ENCODE results near the gene ELFN2. TPM values are rescaled to one million over a fixed set of nuclear protein-coding genes. Genes with fewer than 3 reads are reported as not detected.

ELFN2 gene
- total and polyA plus RNA-seq, 2 of the 13 experiments (the other 11 are each of a cell fraction or from before 2014, with no cell fraction given) = 0.01 TPM; not detected in 1

GRCh38 chr22:37454857-37455686 lies 27.8 kb upstream of the ELFN2 start (continued):
- TF ChIP-seq SALL1 (CRISPR knock-in tag; IDR thresholded peaks at IDR 0.05) (peak; percentile 85), TOE1 (CRISPR knock-in tag; IDR thresholded peaks at IDR 0.05) (no peak), CHD4 (IDR thresholded peaks at IDR 0.05; ENCODE audit: borderline replicate concordance, low read length) (peak; percentile 94), HNF4G (IDR thresholded peaks at IDR 0.05; ENCODE audit: borderline replicate concordance, low read depth, low read length) (no peak), HNF4G (CRISPR knock-in tag; IDR thresholded peaks at IDR 0.05; ENCODE audit: borderline replicate concordance, low read depth) (no peak), ZNF430 (CRISPR knock-in tag; IDR thresholded peaks at IDR 0.05) (0 out of 2 replicates have a peak, but pooled peaks have one; percentile 42), ZKSCAN5 (CRISPR knock-in tag; IDR thresholded peaks at IDR 0.05) (no peak), MIER3 (CRISPR knock-in tag; IDR thresholded peaks at IDR 0.05; ENCODE audit: borderline replicate concordance) (peak; percentile 66; the same call in 1 of the 2 replicates), IKZF4 (CRISPR knock-in tag; IDR thresholded peaks at IDR 0.05; ENCODE audit: borderline replicate concordance, low read depth, not compliant biosample characterization) (no peak), ZSCAN9 (CRISPR knock-in tag; IDR thresholded peaks at IDR 0.05; ENCODE audit: borderline replicate concordance) (peak; percentile 65; the same call in 1 of the 2 replicates), ZNF18 (CRISPR knock-in tag; IDR thresholded peaks at IDR 0.05; ENCODE audit: insufficient replicate concordance) (no peak), GLI4 (CRISPR knock-in tag; IDR thresholded peaks at IDR 0.05; ENCODE audit: borderline replicate concordance) (no peak), NFRKB (IDR thresholded peaks at IDR 0.05) (no peak), CHD2 (IDR thresholded peaks at IDR 0.05; ENCODE audit: low read depth, low read length) (no peak), ZNF335 (CRISPR knock-in tag; IDR thresholded peaks at IDR 0.05) (no peak), ZNF446 (CRISPR knock-in tag; IDR thresholded peaks at IDR 0.05) (no peak), JUND (CRISPR knock-in tag; IDR thresholded peaks at IDR 0.05) (peak; percentile 73), SMAD9 (CRISPR knock-in tag; IDR thresholded peaks at IDR 0.05) (no peak), ZBTB46 (CRISPR knock-in tag; IDR thresholded peaks at IDR 0.05; ENCODE audit: borderline replicate concordance) (no peak), ZNF577 (CRISPR knock-in tag; IDR thresholded peaks at IDR 0.05; ENCODE audit: borderline replicate concordance, low read depth) (no peak), YY1 (IDR thresholded peaks at IDR 0.05; ENCODE audit: insufficient read depth, insufficient replicate concordance, low read depth, low read length) (peak; percentile 72), CERS6 (CRISPR knock-in tag; IDR thresholded peaks at IDR 0.05) (no peak), TEF (CRISPR knock-in tag; IDR thresholded peaks at IDR 0.05) (no peak), MNT (IDR thresholded peaks at IDR 0.05) (peak; percentile 83)

Data from HepG2 (cell line).